Fibroblast of skin of abdomen (primary cell): ENCODE data around the gene ERBB4.
A peak's percentile ranks its signal among the peaks of the same experiment; 100 is the strongest.

Source experiments
- DNase-seq: peaks from one replicate; pipeline ENCODE4 v3.0.0-alpha.2; 2013

Gene ERBB4

DNA sequence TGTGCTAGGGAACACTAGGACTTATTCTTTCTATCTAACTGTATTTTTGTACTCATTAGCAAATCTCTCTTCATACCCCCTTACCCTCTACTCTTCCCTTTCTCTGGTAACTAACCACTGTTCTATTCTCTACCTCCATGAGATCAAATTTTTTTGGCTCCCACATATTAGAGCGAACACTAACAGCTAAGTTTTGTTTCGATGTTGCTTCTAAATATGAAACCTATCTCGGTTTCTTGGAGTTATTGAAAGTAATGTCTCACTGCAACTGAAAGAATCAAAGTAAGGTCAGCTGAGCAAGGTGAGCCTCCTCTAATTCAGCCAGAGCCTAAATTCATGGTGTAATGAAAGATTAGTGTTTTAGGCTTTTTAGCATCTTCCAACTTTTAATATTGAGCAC lies 1024.6 kb downstream of the ERBB4 start:
- no peak for DNase-seq

DNA sequence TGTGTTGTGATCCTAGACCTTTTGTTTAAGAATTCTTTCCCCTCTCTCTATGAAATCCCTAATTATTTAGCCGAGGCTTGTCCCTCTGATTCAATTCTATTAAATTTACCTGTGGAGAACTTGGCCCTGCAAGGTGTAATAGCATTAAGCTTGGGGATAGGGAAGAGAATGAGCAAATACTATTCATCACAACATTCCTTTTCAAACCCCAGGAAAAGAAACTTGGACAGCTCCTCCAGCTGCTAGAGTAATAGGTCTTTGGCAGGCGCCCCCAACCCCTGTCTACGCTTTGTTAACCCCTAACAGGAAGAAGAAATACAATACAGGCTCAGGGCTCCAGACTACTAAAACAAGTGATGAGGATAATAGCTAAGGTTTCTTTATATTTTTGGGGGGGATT lies 1025.2 kb downstream of the ERBB4 start:
- DNase-seq, result no peak

DNA sequence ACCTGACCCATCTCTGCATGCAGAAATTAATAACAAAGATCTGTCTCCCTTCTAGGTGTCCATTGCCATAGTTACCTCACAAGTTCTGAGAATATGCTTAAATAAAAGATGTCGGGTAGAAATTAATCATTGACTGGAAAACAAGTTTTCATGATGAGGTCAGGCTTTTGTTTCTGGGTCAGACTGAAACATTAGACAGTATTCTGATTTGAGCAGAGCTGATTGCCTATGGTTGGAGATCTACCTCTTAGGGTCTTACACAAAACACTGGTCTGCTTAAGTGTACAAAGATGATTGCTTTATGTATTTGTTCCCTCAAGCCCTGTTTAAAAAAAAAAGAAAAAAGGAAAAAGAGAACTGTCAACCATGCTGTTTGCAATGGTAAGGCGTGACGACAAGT lies 1025.8 kb downstream of the ERBB4 start:
- DNase-seq, result no peak

DNA sequence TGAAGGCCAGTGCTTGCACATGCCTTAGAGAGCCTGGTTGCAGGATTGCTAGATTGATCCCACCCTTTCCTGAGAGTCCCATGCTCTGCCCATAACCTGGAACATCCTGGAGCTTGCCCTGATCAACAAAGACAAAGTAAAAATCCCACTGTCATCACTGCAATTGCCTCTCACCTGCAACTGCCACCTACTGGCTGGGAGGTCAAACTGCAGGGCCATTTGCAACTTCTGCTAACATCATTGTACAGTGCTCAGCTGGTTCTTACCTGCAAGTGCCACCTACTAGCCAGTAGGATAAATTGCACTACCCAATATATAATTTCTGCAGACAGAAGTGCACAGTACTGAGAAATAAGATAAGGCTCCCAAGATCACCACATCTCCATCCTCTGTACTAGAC lies 1034.7 kb downstream of the ERBB4 start:
- DNase-seq, result no peak

DNA sequence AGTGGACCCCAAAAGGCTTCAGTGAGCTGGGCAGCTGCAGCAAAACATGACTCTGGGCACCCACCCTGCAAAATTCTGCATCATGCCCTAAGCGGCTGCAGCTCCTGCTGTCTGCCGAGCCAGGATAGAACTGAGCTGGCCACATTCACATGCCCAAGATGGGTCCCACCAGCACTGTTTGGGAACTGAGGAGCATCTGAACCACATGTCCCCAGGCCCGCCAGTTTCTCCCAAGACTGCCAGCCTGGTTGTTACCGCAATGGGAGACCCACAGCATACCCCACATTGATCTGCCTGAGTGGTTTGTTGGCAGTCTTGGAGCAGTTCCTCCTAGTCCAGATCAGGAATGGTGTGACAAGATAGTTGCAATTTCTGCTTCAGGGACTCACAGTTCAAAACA lies 1035.4 kb downstream of the ERBB4 start:
- DNase-seq, result no peak

DNA sequence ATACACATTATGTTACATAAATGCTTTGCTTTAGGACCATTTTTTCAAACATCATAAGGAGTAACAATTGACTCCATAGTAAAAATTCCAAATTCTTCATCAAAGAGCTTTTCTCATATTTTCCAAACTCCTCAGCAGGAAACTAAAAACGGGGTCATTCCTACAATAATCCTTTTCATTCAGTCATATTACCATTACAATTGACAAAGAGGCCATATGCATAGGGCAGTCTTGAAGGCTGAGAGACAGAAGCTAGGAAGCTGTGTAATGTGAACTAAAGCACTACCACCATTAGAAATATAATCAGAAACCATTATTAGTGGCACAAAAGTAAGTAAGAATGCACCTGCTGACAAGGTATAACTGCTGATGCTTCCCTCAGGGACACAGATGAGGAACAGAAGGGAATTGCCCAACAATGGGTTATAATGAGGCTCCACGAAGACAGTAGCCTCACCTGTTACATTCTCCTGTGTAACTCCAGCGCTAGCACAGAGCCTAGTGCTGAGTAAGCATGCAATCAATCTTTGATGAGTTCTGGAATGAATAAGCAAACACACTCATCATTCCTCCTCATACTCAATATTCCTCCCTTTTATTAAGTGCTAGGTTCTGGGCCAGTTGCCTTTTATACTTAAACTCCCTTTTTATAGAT lies 1039.9 kb downstream of the ERBB4 start:
- DNase-seq, result no peak

DNA sequence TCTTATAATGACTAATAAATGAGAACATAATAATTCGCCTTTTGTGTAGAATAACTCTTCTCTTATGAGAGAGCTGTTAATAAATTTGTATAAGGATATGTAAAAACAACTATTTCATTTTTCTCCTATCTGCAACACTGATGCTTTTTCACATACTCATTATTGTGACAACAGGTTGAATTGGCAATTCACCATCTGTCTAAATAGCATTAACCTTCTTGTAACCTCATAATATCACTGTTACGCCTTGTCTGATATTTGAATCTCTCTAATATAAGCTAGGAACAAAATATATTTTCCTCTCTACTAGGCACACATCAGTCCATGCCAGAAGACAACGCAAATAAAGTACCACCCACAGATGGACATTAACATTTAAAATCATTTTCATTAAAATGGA lies 1043.3 kb downstream of the ERBB4 start:
- DNase-seq, result no peak

DNA sequence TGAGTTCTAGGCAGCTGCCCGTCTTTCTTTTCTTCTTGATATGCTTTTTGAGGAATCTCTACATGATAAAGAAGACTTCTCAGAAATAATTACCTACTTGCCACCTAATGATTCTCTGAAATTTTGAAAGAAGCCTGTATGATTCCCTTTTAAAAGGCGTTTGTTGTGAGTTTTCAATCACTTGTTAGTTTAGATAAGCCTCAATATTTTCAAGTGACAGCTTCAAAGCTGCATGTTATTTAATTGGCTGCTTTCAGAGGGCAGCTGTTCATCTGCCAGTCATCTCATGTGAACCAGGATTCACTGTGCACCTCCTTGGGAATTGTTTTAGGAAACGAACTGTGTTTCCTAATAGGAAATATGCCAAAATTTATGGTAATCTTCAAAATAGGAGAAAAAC lies 1044.1 kb downstream of the ERBB4 start:
- no peak for DNase-seq

DNA sequence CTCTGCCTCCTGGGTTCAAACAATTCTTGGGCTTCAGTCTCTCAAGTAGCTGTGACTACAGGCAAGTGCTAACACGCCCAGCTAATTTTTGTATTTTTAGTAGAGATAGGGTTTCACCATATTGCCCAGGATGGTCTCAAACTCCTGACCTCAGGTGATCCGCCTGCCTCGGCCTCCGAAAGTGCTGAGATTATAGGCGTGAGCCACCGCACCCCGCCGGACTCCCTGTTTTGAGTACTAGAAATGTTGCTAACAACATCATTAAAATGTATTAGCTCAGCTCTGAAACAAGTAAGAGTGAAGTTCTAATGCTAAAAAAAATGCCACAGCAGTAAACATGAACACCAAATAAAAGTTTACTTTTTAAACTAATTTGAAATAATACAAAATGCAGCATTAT lies 1044.5 kb downstream of the ERBB4 start:
- DNase-seq, result no peak

DNA sequence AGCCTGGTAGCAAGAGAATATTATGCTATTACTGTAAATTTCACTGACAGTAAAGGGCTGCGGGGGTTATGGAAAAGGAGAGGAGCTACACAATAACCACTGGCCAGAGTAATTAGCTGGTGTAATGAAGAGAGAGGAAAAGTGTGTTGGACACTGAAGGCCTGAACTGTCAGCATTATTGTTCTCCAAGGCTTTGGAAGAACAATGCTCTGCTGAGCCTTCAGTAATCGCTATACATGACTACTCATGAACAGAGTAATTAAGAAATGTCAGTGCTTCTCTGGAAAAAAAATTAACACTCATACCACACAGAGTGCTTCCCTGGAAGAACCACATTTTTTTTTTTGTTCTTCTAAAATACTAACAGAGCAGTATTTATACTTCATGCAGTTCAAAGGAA lies 1050.9 kb downstream of the ERBB4 start:
- DNase-seq, result no peak

DNA sequence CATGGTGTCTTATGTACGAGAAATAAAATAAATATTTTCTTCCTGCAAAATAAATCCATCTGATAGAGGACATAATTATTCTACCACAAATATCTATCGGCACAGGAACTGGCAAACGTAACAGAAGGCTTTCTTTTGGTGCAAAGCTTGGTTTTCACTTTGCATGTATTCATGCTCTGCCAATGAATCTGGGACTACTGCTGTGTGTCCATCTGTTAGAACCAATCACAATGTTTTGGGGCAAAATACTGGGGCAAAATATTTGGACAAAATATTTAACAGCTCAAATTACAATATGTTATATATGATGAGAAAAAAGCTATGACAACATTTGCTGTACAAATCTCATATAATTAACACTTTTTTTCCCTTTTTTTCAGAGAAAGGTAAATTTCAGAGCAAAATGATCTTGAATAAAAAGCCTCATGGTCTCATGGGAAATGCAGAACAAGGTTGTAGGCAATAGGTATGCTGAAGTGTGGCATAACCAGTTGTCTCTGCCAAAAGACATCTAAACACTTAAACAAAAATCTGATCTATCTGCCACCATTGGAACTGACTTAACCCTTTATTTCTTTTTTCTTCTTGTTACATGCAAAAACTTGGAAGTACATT lies 1059.0 kb downstream of the ERBB4 start:
- no peak for DNase-seq

DNA sequence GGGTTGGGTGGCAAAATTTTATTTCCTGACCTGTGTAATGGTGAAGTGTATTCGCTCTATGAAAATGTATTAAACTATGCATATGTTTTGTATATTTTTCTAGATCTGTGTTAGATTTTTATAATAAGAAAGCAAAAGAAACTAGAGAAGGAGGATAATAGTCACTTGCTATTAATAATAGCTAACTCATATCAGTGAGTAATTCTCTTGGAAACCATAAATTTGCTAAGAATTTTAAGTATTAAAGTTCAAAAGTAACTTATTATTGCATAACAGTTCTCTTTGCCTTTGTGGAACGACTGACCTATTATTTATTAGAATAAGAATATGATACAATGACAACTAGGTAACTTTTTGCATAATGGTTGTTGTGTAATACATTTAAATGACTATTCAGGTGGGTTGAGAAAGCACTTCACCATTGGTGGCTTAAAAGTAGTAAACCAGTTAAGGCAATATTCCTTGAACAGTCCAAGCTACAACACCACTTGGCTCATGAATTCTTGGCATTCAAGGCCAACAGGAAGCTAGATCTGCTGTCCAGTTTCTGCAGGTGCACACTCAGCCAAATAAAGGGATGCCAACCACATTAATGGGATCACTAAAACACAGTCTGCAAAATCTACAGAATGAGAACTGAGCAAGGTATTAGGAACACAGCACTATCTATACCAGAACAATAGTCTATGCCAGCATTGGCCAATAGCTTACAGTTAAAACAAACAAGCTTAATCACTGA lies 1060.9 kb downstream of the ERBB4 start:
- no peak for DNase-seq

DNA sequence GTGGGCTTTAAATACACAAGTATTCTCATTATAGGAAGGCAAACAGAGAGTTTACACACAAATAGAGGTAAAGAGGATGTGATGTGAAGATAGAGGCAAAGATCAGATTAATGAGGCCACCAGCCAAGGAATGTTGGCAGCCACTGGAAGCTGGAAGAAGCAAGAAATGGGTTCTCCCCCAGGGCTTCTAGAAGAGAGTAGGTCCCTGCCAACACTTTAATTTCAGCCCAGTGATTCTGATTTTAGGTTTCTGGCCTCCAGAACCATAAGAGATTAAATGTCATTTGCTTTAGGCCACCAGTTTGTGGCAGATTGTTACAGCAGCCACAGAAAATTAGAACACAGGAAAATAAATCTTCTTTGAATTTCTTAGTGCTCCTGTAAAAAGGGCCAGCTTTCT lies 1065.5 kb downstream of the ERBB4 start:
- DNase-seq, result no peak

DNA sequence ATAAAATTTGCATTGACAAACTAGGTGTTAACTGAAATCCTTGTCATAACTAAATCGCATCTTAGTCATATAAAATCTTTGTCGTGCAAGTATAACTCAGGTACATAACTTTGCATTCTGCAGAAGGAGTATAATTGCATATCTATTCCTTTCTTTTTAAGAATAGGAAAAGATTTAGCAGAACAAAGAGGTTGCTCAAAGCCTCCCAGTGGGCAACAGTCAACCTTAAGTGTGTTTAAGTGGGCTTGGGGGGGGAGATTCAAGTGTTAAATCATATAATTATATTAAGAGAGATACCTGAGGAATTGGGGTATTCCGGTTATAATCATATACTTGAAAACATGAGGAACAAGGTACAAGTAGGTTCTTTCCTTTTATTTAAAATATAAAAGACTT lies 1068.9 kb downstream of the ERBB4 start:
- no peak for DNase-seq

DNA sequence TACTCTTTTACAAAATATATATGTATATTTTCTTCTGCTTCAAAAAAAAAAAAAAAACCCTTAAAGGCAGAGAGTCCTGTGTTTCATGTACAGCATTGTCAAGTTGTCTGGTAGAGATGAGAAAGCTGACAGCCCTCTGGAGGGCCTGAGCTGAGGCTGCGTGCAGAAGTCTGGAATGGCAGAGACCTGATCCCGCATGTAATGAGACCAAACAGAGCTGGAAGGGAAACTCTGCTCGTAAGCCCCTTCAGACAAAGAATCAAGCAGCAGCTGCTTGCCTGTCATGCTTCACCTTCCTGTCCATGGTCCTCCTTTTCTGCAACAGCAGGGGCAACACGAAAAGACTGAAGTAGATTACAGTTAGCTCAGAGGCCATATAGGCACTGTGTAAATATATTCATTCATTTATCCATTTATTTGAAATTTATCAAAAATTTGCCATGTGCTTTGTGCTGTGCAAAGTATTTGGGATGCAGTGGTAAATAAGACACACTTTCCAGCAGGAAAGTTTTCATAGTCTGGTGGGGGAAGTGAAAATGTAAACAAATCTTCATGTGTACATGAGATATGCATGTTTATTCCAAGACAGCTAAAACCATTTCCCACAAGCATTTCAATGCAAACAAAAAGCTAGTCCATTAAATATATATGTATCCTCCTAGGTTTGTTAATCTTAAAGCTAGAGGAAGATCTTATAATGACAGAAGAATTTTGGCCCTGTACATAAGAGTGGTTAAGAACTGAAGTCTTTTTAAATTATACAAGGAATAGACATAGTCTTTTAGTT lies 1069.5 kb downstream of the ERBB4 start:
- no peak for DNase-seq

DNA sequence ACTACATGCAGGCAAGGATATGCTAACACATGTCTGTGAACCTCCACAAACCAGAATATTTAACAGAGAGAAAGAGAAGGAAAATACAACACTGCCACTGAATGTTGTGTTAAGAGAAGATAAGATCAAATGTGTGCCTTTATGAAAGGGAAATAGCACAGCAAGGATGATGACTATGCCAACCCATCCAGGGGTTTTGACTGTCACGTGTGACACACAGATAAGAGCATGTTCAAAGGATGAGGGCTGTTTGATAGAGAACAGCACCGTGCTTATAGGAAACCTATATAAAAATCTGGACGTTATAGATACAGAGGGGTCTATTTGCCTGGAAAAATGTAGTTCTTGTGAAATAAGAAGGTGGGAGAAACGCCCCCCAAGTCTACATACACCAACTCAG lies 1070.4 kb downstream of the ERBB4 start:
- no peak for DNase-seq

DNA sequence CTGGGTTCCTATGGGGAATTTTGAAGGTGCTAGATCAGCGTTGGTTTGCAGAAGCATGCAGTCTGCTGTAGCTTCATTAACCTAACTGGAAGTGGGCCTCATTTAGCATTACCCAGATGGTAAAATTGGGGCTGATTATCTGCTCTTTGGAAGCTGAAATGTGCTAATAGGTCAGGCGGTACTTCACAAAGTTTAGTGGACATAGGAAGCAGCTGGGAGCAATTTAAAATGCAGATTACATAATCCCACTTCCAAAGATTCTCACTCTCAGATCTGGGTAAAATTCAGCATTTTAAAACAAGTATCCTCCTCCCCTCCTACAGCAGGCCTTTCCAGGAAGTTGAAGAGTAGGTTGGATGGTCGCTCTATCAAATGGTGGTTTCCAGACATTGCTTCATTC lies 1075.2 kb downstream of the ERBB4 start:
- DNase-seq, result no peak

DNA sequence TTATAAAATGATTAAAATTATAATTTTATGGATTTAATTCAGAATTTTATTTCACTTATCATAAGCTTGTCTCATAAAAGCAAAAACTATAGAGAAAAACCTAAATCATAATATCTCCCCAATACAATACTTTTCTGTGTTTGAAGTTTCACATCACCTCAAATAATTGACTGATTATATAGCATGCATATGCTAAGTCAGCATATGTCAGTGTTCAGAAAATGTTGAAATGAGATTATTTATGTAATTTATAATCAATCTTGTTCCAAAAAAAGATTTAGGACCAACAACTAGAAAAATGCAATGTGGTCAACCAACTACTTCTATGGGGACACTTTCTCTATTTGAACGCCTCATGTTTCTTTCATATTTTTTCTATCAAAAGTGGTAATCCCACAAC lies 1079.6 kb downstream of the ERBB4 start:
- DNase-seq, result no peak

DNA sequence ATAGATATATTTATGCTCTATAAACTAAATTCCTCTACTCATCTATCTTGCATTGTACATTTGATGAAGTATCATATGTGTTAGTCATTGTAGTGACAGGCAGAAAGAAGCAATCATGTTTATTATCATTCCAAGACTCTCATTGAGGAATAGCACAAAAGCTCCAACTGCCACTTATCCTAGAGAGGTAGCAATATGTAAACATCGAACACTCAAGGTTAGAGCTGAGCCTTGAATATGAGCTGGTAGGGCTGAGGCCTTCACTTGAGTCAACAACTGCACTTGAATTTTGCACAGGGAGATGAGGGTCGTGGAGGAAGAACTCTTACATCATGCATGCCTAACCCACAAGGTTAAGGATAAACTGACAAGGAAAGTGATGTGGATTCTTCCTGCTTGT lies 1081.3 kb downstream of the ERBB4 start:
- no peak for DNase-seq

DNA sequence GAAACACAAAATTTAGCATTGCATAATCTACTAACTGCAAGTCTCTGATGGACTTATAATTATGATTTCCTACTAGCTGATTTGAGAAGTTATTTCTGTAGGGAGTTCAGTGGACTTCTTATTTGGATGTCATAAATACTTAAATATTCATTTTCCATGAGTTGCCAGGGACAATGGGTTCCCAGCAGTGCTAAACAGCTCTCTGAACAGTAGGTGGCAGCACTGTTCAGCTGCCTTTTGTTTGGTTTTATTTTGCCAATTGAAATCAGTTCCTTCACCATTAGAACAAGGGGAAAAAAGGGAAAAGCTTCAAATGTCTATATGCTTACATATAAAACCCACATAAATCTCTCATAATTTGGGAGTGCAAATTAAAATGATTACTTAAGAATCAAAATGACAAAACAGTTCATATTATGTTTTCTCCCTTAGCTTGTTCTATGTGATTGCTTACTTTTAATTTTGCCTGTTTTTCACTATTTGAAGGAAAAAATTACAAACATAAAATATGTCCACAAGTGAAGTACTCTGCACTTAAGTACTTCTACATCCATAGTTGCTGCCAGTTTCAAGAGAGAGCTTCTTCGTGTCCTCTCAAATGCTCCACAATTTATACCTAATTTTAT lies 1083.3 kb downstream of the ERBB4 start:
- peak; percentile 35 for DNase-seq

DNA sequence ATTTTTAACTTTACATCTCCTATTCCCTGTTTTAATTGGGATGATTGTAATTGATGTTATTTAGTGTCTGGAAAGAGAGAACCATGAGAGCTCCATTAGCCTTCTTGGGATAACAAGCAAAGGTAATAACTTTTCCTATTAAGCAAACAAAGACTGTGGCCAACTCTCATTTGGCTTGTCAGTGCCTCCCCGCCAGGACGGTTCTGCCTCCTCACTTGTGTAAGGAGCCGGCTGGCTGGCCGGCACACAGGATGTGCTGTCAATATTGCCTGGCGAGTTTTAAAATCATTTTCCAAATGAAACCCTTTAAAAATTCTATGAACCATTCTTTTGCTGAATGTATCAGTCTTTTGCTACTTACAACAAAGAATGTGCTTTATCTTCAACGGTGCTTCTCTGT lies 1083.9 kb downstream of the ERBB4 start:
- no peak for DNase-seq

DNA sequence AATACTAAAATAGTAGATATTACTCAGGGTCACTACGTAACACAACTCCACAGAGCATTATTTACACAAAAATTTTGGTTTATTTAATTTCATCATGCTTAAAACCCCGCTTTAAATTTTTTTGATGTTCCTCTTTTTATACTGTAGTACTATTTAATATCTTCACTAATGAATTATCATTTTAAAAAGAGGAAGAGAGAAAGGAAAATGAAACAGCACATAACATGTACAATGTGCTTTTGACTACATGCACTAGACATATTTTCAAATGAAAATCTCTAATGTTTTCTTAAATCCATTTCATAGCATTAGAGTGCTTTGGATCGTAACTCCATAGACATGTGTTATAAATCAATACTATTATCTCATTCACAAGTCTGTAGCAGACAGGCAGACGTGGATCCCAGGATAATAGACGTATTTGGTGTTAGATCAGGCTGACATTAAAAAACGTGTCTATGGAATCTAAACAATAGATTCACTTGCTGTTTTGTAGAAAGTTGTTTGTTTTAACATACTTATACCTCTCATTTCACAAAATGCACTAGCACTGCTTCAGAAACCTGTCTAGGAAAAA lies 1085.2 kb downstream of the ERBB4 start:
- DNase-seq, result no peak

DNA sequence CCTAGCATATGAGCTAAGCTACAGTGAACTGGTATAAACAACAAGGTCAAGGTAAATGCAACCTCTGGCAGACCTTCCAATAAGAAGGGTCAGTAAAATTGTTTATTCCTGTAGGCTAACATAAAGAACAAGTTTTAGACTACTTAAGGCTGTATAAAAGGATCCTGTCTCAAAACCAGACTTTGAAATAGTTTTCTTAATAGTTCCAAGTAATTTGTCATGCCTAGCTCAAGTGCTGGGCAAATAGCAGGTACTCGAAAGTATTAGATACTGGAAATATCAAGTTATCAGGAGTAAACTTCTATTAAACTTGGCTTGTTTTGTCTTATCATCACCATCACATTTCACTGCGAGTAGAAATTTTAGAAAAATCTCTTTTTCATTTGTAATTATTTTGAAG lies 1087.0 kb downstream of the ERBB4 start:
- no peak for DNase-seq
